HG02642 (cell line): ENCODE data around the gene AKAP13.
A peak's percentile ranks its signal among the peaks of the same experiment; 100 is the strongest.
"Not testable (repeated sequence)": the region's sequence is repeated elsewhere in the genome, so short reads cannot be mapped to it uniquely, and the experiment has no call there.

Experiments used
- ATAC-seq: cut with Tn5 transposase; IDR thresholded peaks from one replicate; pipeline ENCODE4 v1.9.1; 2021; ENCODE audit warnings: mild to moderate bottlenecking; ENCODE audit not compliant: unreplicated experiment, poor library complexity

AKAP13 gene

DNA sequence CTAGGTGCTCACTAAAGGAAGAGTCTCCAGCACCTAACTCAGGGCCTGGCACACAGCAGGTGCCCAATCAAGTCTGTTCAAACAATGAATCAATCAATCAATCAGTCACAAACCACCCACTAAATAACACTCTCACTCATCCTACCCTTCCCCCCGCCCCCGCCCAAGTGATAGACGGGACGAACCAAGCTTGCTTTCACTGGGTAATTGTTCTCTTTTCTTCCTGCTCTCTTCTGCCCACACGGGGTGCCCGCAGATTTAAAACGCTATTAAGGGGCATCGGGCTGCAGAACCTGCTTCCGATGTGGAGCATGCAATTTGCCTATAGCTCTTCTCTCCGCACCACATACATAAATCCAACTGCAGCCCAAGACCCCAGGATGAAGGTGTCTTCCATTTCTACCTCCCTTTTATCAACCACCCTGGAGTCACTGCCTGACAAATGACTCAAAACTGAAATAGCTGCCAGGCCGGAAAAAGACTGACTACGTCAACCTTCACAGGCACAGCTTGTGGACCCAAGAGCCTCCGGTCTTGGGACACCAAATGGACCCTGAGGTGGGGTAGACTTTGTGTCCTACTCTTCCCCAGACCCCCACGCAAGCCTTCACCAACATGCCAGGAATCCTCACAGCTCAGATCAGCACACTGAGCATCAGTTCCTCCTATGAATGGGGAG is 412.6 kb downstream of the AKAP13 start:
- no peak for ATAC-seq

DNA sequence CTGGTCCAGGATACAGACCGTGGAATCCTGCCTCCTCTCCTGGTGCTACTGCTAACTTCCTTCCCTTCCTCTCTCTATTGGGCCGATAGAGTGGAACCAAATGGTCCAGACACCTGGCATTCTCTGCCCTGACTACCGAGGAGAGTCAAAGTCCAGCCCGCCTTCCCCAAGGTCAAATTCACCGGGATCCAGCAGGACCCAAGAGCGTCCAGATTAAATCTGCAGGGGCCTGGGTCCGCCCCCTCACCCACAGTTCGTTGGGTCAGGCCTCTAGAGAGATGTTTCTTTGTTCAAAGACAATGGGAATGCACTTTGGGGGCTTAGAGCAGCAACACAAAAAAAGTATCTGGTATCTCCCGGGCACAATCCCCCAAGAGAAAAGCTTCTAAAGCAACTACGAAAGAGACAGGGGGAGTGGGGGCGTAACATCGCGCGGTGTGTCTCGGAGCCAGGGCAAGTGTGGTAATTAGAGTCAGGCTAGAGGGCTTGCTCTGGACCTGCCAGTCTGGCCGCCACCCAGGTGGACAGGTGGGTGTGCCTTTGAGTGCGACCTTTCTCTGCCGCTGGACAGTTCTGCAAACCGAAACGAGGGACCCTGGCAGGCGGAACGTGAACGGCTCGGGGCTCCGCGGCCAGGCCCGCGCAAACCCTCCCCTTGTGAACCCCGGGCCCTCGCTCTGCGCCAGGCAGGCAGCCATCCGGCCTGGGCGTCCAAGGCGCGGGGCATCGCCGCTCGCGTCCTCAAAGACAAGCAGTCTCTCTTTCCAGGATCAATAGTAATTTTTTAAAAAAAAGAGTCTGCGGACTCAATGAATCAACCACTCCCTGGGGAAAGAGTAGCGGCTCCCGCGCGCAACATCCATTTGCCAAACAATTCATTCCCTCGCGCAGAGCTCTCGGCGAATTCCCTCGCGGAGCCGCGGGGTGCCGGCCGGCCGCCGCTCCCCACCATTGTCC is 413.5 kb downstream of the AKAP13 start:
- peak; percentile 40 for ATAC-seq

DNA sequence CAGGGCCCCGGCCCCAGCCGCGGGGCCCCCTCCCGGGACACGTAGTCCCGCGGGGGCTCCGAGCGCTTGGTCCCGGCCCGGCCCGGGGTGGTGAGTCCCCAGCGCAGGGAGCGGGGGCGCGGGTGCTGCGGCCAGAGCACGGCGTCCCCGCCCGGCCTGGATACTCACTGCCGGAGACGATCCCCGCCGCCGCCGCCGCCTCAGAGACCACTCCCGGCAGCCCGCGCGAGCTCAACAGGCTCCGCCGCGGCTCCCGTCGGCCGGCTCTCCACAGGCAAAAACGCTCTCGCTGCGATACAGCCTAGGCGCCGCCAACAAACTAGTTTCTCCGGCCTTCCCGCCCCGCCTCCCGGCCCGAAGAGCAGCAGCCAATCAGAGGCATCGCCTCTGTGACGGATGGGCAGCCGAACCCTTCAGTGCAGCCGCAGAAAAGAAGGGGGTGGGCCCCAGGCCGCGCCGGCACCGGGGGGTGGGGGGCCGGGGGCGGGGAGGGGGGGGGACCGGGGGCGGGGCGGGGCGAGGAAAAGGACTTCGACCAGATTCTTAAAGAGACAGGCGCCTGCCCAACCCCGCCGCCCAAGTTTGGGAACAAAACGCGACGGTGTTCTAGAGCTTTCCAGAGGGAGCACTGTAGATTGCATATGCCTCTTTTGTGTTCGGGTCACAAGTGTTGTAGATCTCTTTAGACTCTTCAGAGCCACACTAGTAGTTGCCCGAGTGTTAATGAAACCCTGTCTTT is 414.4 kb downstream of the AKAP13 start, which contains the start of gene KLHL25:
TSS of gene KLHL25 (minus strand) at position 328 of the 739 bp plus-strand sequence. CDS start 25,115 bp downstream, outside the sequence.
- ATAC-seq: peak; percentile 99

DNA sequence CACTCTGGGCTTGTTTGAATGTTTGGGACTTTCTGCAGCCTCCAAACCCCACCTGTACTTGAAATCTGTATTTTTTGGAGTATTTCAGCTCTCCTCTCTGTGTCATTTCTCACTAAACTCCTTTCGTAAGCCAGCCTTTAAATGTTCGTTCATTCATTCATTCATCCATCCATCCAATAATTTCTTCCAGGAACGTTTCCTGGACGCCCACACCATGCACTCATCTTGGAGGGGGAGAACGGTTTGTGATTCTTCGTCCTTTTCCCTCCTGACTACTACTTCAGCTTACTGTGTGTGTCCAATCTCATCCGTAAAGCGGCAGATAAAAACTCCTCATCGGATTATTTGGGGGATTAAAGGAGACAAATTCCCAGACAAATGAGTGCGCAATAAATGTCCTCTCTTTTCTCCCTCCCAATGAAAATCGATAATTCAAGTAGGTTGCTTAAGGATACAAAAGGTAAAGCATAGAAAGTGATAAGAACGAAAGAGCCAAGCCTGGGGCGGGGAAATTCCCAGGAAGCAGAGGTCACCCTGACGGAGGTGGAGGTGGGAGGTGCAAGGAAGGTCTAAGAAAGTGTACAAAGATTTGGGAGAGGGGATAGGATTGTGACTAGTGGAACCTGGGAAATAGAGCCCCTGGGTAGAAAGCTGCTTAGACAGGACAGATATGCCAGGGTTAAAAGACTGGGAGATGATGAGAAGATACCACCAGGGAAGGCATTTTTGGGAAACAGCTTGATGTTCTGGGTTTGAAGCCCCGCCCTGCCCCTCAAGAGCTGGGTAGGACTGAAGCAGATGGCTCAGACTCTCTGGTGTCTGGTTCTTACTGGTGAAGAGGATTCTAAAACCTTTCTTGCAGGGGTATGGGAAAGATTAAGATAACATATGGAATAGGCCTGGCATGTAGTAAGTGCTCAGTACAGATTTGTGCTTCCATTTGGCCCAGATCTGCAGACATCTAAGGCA is 415.2 kb downstream of the AKAP13 start:
- no peak for ATAC-seq

DNA sequence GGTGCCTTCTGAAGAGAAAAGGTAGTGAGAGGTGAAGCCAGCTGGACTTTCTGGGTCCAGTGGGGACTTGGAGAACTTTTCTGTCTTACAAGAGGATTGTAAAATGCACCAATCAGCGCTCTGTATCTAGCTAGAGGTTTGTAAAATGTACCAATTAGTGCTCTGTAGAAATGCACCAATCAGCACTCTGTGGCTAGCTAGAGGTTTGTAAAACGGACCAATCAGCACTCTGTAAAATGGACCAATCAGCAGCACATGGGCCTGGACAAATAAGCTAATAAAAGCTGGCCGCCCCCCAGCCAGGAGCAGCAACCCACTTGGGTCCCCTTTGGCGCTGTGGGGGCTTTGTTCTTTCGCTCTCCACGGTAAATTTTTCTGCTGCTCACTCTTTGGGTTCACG is 416.0 kb downstream of the AKAP13 start:
- ATAC-seq: not testable (repeated sequence)
